Panc1 (cell line): Measurements from ENCODE around the gene GPR84. TPM values are rescaled to one million over a fixed set of nuclear protein-coding genes. Genes with fewer than 3 reads are reported as not detected.

ENCODE experiments used
- ATAC-seq: fragments of 200-7000 bp; cut with Tn5 transposase; 2 replicates; pipeline ENCODE4 v1.9.1; 2020; ENCODE audit warnings: mild to moderate bottlenecking, moderate library complexity
- BruUV-seq: library from RNA; stranded (reverse); fragments of 400-500 nt; replicated peaks from 2 replicates; lab custom pipeline; 2021; lab: Mats Ljungman, UMichigan
- CTCF ChIA-PET: fragments of 300-600 bp; sonication (Branson Sonifier 250); formaldehyde crosslinking; loops from one replicate; lab custom pipeline; 2022; ENCODE audit warnings: antibody characterized with exemption; lab: Charles Lee
- POLR2A ChIA-PET: fragments of 300-600 bp; sonication (Branson Sonifier 250); formaldehyde crosslinking; loops from one replicate; lab custom pipeline; 2022; ENCODE audit warnings: antibody characterized with exemption; lab: Charles Lee
- DNase-seq: peaks from one replicate; pipeline ENCODE4 v3.0.0-alpha.2; 2010; ENCODE audit warnings: low read depth, low spot score
- H3K27ac ChIP-seq: 2 replicates; pipeline ENCODE4 v1.5.1; 2011; ENCODE audit warnings: mild to moderate bottlenecking, low read length, inconsistent platforms
- H3K27me3 ChIP-seq: fragments of 200-500 bp; sonication (Bioruptor generic); 2 replicates; pipeline ENCODE4 v1.6.0; 2014; ENCODE audit warnings: low read length, inconsistent platforms; ENCODE audit not compliant: control insufficient read depth, insufficient read depth
- H3K36me3 ChIP-seq: fragments of 200-500 bp; sonication (Bioruptor generic); 2 replicates; pipeline ENCODE4 v1.5.1; 2014; ENCODE audit warnings: inconsistent platforms, mild to moderate bottlenecking, low read length, moderate library complexity; ENCODE audit not compliant: control insufficient read depth, insufficient read depth
- H3K4me1 ChIP-seq: 2 replicates; pipeline ENCODE4 v1.5.1; 2011; ENCODE audit warnings: inconsistent platforms, mild to moderate bottlenecking, low read length, moderate library complexity; ENCODE audit not compliant: control insufficient read depth, insufficient read depth
- H3K4me3 ChIP-seq, 2 experiments: 2 replicates each; pipeline ENCODE4 v1.5.1; 2011 to 2012; ENCODE audit warnings: low read depth in 2 of 2, low read length in 2 of 2, mild to moderate bottlenecking in 2 of 2, inconsistent platforms in 1 of 2, moderate library complexity in 1 of 2
- H3K9me3 ChIP-seq: fragments of 200-500 bp; sonication (Bioruptor generic); 2 replicates; pipeline ENCODE4 v1.5.1; 2014; ENCODE audit warnings: low read depth, mild to moderate bottlenecking, inconsistent platforms, low read length, moderate library complexity; ENCODE audit not compliant: control insufficient read depth, insufficient read depth
- CTCF ChIP-seq: fragments of 450-650 bp; IDR thresholded peaks from 2 replicates; pipeline ENCODE4 v1.5.1; 2017; ENCODE audit warnings: mild to moderate bottlenecking
- POLR2AphosphoS5 ChIP-seq: IDR thresholded peaks from 2 replicates; pipeline ENCODE4 v1.6.1; 2012; ENCODE audit warnings: mild to moderate bottlenecking, low read depth, low read length, moderate library complexity
- REST ChIP-seq, 2 experiments: IDR thresholded peaks; 2 replicates each; pipeline ENCODE4 v1.6.1; 2011 to 2012; ENCODE audit warnings: low read depth in 2 of 2, control low read depth in 1 of 2, low read length in 1 of 2, mild to moderate bottlenecking in 1 of 2, moderate library complexity in 1 of 2; ENCODE audit not compliant: insufficient read depth in 1 of 2
- SIN3A ChIP-seq: IDR thresholded peaks from 2 replicates; pipeline ENCODE4 v1.6.1; 2012; ENCODE audit warnings: low read depth, mild to moderate bottlenecking, low read length, moderate library complexity, borderline replicate concordance; ENCODE audit not compliant: insufficient read depth
- TCF7L2 ChIP-seq: IDR thresholded peaks from 2 replicates; pipeline ENCODE4 v1.6.1; 2011; ENCODE audit warnings: mild to moderate bottlenecking, low read depth, low read length, inconsistent platforms
- in situ Hi-C: cut with HindIII; loops from 2 replicates; pipeline ENCODE4 v1.10.0; 2016; ENCODE audit warnings: low sequenced_read_pairs, low pct_unique_long_range_greater_than_20kb
- intact Hi-C: fragments of 100-400 bp; cut with micrococcal nuclease; formaldehyde crosslinking; loops from one replicate; pipeline ENCODE4 v1.10.0; 2022; ENCODE audit not compliant: unreplicated experiment
- total RNA-seq: library from RNA; stranded (reverse); gene quantifications from one replicate; pipeline ENCODE4 v1.2.1, GENCODE V29; 2021; ENCODE audit not compliant: unreplicated experiment

GPR84 gene
- total RNA-seq, 1 experiment from 2014 or later, result not detected

- no peaks in the 10 kb centered on the region for H3K27me3 ChIP-seq
- no peak overlapping the region for H3K27ac ChIP-seq
- ChIA-PET POLR2A (no interaction called here), CTCF (no interaction called here)
- BruUV-seq, result no TSS peak
- ATAC-seq, result no peak
- in situ Hi-C loops, result no loop called here
- H3K4me1 ChIP-seq, result no peaks in the 10 kb centered on the region
- H3K4me3 ChIP-seq, result no peak overlapping the region
- H3K9me3 ChIP-seq, result no peaks in the 10 kb centered on the region
- intact Hi-C loops, result no loop called here
- no peak for DNase-seq
- TF ChIP-seq TCF7L2, result no peak
- no peak for TF ChIP-seq POLR2AphosphoS5
- TF ChIP-seq SIN3A, result no peak
- TF ChIP-seq REST (IDR thresholded peaks at IDR 0.05; ENCODE audit: insufficient read depth in 1 of 2, low read depth in 2 of 2, low read length in 1 of 2), result no peak
- TF ChIP-seq CTCF, result no peak
- H3K36me3 ChIP-seq, result peaks cover 7% of the 10 kb centered on the region
Measured at GRCh38 chr12:54401119-54401518, 36.8 kb upstream of the GPR84 start.

- peak; percentile 93 for ATAC-seq
- H3K4me3 ChIP-seq, result no peak overlapping the region
- H3K36me3 ChIP-seq, result peaks cover 7% of the 10 kb centered on the region
- intact Hi-C loops (loop anchor here (1.0 kb wide), 1 partner anchor 40 kb away; no protein-coding TSS in a partner anchor), in situ Hi-C loops (no loop called here)
- CTCF ChIA-PET, result interaction anchor here (0.5 to 2.4 kb wide), 21 partner anchors 10 to 190 kb away, joined by 3 to 72 read pairs (median 4); partner anchors contain the start of gene ZNF385A
- no peaks in the 10 kb centered on the region for H3K9me3 ChIP-seq
- peak; percentile 67 for DNase-seq
- no peaks in the 10 kb centered on the region for H3K4me1 ChIP-seq
- no peak for TF ChIP-seq POLR2AphosphoS5
- peak; percentile 98 for TF ChIP-seq CTCF
- POLR2A ChIA-PET, result interaction anchor here (0.7 to 1.1 kb wide), 2 partner anchors 26 to 48 kb away, joined by 3 read pairs; no protein-coding TSS in a partner anchor
- no peaks in the 10 kb centered on the region for H3K27me3 ChIP-seq
- H3K27ac ChIP-seq, result no peak overlapping the region
- BruUV-seq, result no TSS peak
Measured at GRCh38 chr12:54398995-54399793, 34.9 kb upstream of the GPR84 start.
